K562 (cell line): ENCODE measurements around the gene CTXN3. TPM values are rescaled to one million over a fixed set of nuclear protein-coding genes. Genes with fewer than 3 reads are reported as not detected.

Experiments
- ATAC-seq: fragments of 200-7000 bp; cut with Tn5 transposase; 3 replicates; pipeline ENCODE4 v1.9.1; 2020; ENCODE audit warnings: moderate library complexity
- BruUV-seq: library from RNA; stranded (reverse); fragments of 400-500 nt; replicated peaks from 2 replicates; lab custom pipeline; 2021; lab: Mats Ljungman, UMichigan
- CTCF ChIA-PET: fragments of 300-600 bp; formaldehyde crosslinking; extraction: SDS; loops from one replicate; lab custom pipeline; 2021; ENCODE audit warnings: low intra/inter-chr PET ratio; lab: Yijun Ruan, JAX
- POLR2A ChIA-PET: fragments of 300-600, 350-650 bp; sonication (Branson Sonifier 250); formaldehyde crosslinking; extraction: SDS; loops from one replicate; lab custom pipeline; 2021; ENCODE audit warnings: antibody characterized with exemption, inconsistent platforms; lab: Yijun Ruan, JAX
- DNase-seq, 4 experiments: peaks; one replicate each; pipeline versions ENCODE4 v3.0.0 to v3.0.0-alpha.2; 2011 to 2018; ENCODE audit warnings: low spot score in 3 of 4, mixed read lengths in 3 of 4; ENCODE audit errors: extremely low read depth in 1 of 4
- FAIRE-seq: peaks from 2 replicates; lab custom pipeline; 2011; peaks lifted over from hg19 to GRCh38; lab: Jason Lieb, UNC
- H2AFZ ChIP-seq: 2 replicates; pipeline ENCODE4 v1.6.0; 2011; ENCODE audit warnings: low read depth, low read length, control low read depth, inconsistent platforms
- H3K27ac ChIP-seq: fragments of 200-600 bp; 3 replicates; pipeline ENCODE4 v1.8.0; 2011; ENCODE audit warnings: low read depth, mild to moderate bottlenecking, control low read depth, inconsistent platforms, low read length, moderate library complexity, mixed read lengths; ENCODE audit errors: extremely low read depth
- H3K27me3 ChIP-seq, 2 experiments: fragments of 300-600 bp in 1 of 2; 2 replicates in 1 of 2; 3 replicates in 1 of 2; pipeline versions ENCODE4 v1.6.0 to v1.8.0; 2011; ENCODE audit warnings: inconsistent platforms in 2 of 2, low read length in 2 of 2, mild to moderate bottlenecking in 1 of 2, mixed read lengths in 1 of 2, moderate library complexity in 1 of 2; ENCODE audit not compliant: control insufficient read depth in 2 of 2, insufficient read depth in 2 of 2
- H3K36me3 ChIP-seq: fragments of 300-600 bp; 3 replicates; pipeline ENCODE4 v1.8.0; 2011; ENCODE audit warnings: mild to moderate bottlenecking, low read length, inconsistent platforms; ENCODE audit not compliant: control insufficient read depth, insufficient read depth
- H3K4me1 ChIP-seq, 2 experiments: fragments of 200-600 bp in 1 of 2; replicated peaks in 1 of 2; 2 replicates in 1 of 2; 3 replicates in 1 of 2; pipeline versions ENCODE4 v1.5.1 to v1.8.0; 2011; ENCODE audit warnings: inconsistent platforms in 2 of 2, low read length in 2 of 2, mild to moderate bottlenecking in 1 of 2, mixed read lengths in 1 of 2, moderate library complexity in 1 of 2; ENCODE audit not compliant: control insufficient read depth in 2 of 2, insufficient read depth in 2 of 2
- H3K4me2 ChIP-seq: 2 replicates; pipeline ENCODE4 v1.6.1; 2011; ENCODE audit warnings: low read length, control low read depth, inconsistent platforms, mixed read lengths; ENCODE audit not compliant: insufficient read depth
- H3K4me3 ChIP-seq: fragments of 200-600 bp; sonication (generic), shearing (Covaris generic); 2 replicates; pipeline ENCODE4 v1.5.1; 2016; ENCODE audit warnings: control low read depth, inconsistent platforms
- H3K79me2 ChIP-seq: fragments of 200-600 bp; 3 replicates; pipeline ENCODE4 v1.8.0; 2011; ENCODE audit warnings: low read length, inconsistent platforms; ENCODE audit not compliant: control insufficient read depth, insufficient read depth
- H3K9ac ChIP-seq, 2 experiments: 2 replicates each; pipeline versions ENCODE4 v1.6.0 to v1.6.1; 2011; ENCODE audit warnings: low read depth in 2 of 2, low read length in 2 of 2, control low read depth in 1 of 2, inconsistent platforms in 1 of 2, mild to moderate bottlenecking in 1 of 2, mixed read lengths in 1 of 2; ENCODE audit not compliant: insufficient read depth in 1 of 2
- H3K9me1 ChIP-seq: one replicate; pipeline ENCODE4 v1.6.0; 2011; ENCODE audit warnings: inconsistent platforms, mild to moderate bottlenecking, low read length, moderate library complexity; ENCODE audit not compliant: control insufficient read depth, insufficient read depth
- H3K9me3 ChIP-seq: replicated peaks from 2 replicates; pipeline ENCODE4 v1.5.1; 2011; ENCODE audit warnings: low read depth, low read length, inconsistent platforms; ENCODE audit not compliant: control insufficient read depth, insufficient read depth
- H4K20me1 ChIP-seq: replicated peaks from 2 replicates; pipeline ENCODE4 v1.6.1; 2011; ENCODE audit warnings: low read length, inconsistent platforms, mixed read lengths; ENCODE audit not compliant: control insufficient read depth, insufficient read depth
- CCAR2 ChIP-seq: fragments of 200-400 bp; formaldehyde crosslinking; IDR thresholded peaks from 2 replicates; pipeline ENCODE4 v1.6.1; 2017; ENCODE audit warnings: mild to moderate bottlenecking, low read depth, low read length
- JUN ChIP-seq, 2 experiments: sonication (generic) in 1 of 2; formaldehyde crosslinking in 1 of 2; IDR thresholded peaks; 2 replicates each; pipeline versions ENCODE4 v1.6.1 to v1.8.0; 2012 to 2022; ENCODE audit warnings: borderline replicate concordance in 2 of 2, mild to moderate bottlenecking in 2 of 2, improper control_type of control experiment in 1 of 2, low read depth in 1 of 2, low read length in 1 of 2, missing genetic modification reagents in 1 of 2
- KAT2B ChIP-seq: IDR thresholded peaks from one replicate; pipeline ENCODE4 v1.6.1; 2012; ENCODE audit warnings: low read depth, mild to moderate bottlenecking, control low read depth, inconsistent platforms, low read length, moderate library complexity
- KHSRP ChIP-seq: fragments of 450-650 bp; IDR thresholded peaks from 2 replicates; pipeline ENCODE4 v1.6.1; 2017
- NFE2 ChIP-seq: IDR thresholded peaks from 2 replicates; pipeline ENCODE4 v1.6.1; 2014; ENCODE audit warnings: antibody characterized with exemption, low read depth
- RB1 ChIP-seq: fragments of 450-650 bp; IDR thresholded peaks from 2 replicates; pipeline ENCODE4 v1.6.1; 2017; ENCODE audit warnings: low read depth, mild to moderate bottlenecking
- TCF3 ChIP-seq: sonication (generic); formaldehyde crosslinking; IDR thresholded peaks from 2 replicates; pipeline ENCODE4 v1.4.0; 2020; ENCODE audit warnings: mild to moderate bottlenecking, missing genetic modification reagents
- ZNF408 ChIP-seq: fragments of 250-450 bp; sonication (Bioruptor Pico); IDR thresholded peaks from 2 replicates; pipeline ENCODE4 v1.4.0; 2020; ENCODE audit warnings: low read depth, mild to moderate bottlenecking, moderate library complexity
- WGBS: fragments of 100-300 bp; shearing (Covaris generic); methylation state at CpG from one replicate; pipeline ENCODE4 v1.1.6; 2016; ENCODE audit warnings: low coverage, mixed read lengths; ENCODE audit not compliant: insufficient coverage; ENCODE audit errors: missing lambda C conversion rate; 5-methylcytosine and 5-hydroxymethylcytosine counted together
- in situ Hi-C: fragments of 300-500 bp; cut with MboI; formaldehyde crosslinking; loops from 4 replicates; pipeline ENCODE4 v1.15.0; 2018; ENCODE audit warnings: inconsistent platforms, mixed read lengths
- intact Hi-C: fragments of 100-400 bp; cut with micrococcal nuclease; formaldehyde crosslinking; loops from 2 replicates; pipeline ENCODE4 v1.14.2; 2022
- polyA plus RNA-seq, 8 experiments: library from polyadenylated mRNA; depleted of rRNA in 4 of 8; stranded (reverse) in 5 of 8; unstranded in 3 of 8; fragments of >200 nt; fragmentation: Nextera tagmentation in 2 of 8; fragmentation: Illumina TruSeq in 1 of 8; extraction: Ambion mirVana in 2 of 8; extraction: Trizol in 1 of 8; gene quantifications; 2 replicates each; pipeline versions ENCODE4 v1.2.1 to v1.2.3, GENCODE V29; 2011 to 2014; ENCODE audit warnings: inconsistent platforms in 1 of 8, missing spikeins in 1 of 8
- total RNA-seq, 7 experiments: library from RNA; depleted of rRNA in 6 of 7; stranded (reverse); fragments of >200 nt in 6 of 7; fragmentation: Illumina TruSeq in 2 of 7; extraction: Trizol in 2 of 7; gene quantifications; 2 replicates each; pipeline versions ENCODE4 v1.2.1 to v1.2.3, GENCODE V29; 2011 to 2021; ENCODE audit warnings: low replicate concordance in 1 of 7
- TF ChIP-seq, protein P1 (sequence below): fragments of 250-450 bp; sonication (Bioruptor Pico); IDR thresholded peaks from 2 replicates; pipeline ENCODE4 v1.8.0; 2021; ENCODE audit warnings: mild to moderate bottlenecking, moderate library complexity

CTXN3 gene
- total and polyA plus RNA-seq, 9 of the 15 experiments (the other 6 are each of a cell fraction or from before 2014, with no cell fraction given): not detected

DNA sequence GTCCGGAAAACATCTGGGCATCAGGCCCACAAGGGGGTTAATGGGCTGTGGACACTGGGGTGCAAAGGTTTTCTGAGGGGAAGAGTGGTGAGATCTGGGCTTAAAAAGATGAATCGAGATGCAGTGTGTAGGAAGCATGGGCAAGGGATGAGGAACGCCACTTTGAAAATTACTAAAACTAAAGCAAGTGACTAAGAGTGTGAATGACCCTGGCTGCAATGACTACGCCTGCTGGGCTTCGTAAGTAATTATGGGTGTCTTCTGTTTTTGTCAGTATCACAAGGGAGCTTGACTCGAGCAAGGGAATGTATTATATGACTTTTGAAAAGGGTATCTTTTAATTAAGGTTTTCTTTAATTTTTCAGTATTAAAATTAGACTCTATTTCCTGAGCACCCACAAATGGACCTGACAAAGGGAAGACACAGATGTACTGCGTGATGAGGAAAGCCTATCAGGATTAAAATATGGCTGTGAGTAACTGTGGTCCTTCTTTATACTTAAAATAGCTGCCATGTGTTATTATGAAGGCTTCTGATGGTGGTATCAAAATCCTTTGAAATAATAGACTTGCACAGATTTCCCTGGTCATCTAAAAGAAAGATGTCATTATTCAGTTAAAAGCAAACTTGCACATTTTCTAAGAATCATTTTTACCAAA, 4.2 kb downstream of the CTXN3 start:
- BruUV-seq: no TSS peak
- H4K20me1 ChIP-seq: no peaks in the 10 kb centered on the region
- 1% methylated on average over 7 of the region's 7 CpGs for WGBS

More for the DNA sequence above, 4.2 kb downstream of the CTXN3 start:
- Histone ChIP-seq H2AFZ (no peak overlapping the region), H3K4me3 (no peak overlapping the region), H3K27ac (no peak overlapping the region), H3K9me1 (no peaks in the 10 kb centered on the region), H3K4me1 (no peaks in the 10 kb centered on the region), H3K79me2 (no peaks in the 10 kb centered on the region), H3K36me3 (no peaks in the 10 kb centered on the region), H3K27me3 (peaks cover 0 to 5% of the 10 kb centered on the region in 2 experiments), H3K4me2 (no peak overlapping the region), H3K9ac (no peak overlapping the region)
- ChIA-PET CTCF (no interaction called here), POLR2A (no interaction called here)
- DNase-seq (no peak), FAIRE-seq (no peak), ATAC-seq (no peak)
- in situ Hi-C loops: no loop called here
- intact Hi-C loops: no loop called here
- TF ChIP-seq JUN (IDR thresholded peaks at IDR 0.05; ENCODE audit: borderline replicate concordance, low read depth, low read length) (no peak), JUN (CRISPR knock-in tag; IDR thresholded peaks at IDR 0.05; ENCODE audit: borderline replicate concordance) (no peak), CCAR2 (no peak), RB1 (no peak), NFE2 (no peak), ZNF408 (no peak), TCF3 (CRISPR knock-in tag) (no peak), KAT2B (no peak), KHSRP (no peak)
- TF ChIP-seq, protein P1, sequence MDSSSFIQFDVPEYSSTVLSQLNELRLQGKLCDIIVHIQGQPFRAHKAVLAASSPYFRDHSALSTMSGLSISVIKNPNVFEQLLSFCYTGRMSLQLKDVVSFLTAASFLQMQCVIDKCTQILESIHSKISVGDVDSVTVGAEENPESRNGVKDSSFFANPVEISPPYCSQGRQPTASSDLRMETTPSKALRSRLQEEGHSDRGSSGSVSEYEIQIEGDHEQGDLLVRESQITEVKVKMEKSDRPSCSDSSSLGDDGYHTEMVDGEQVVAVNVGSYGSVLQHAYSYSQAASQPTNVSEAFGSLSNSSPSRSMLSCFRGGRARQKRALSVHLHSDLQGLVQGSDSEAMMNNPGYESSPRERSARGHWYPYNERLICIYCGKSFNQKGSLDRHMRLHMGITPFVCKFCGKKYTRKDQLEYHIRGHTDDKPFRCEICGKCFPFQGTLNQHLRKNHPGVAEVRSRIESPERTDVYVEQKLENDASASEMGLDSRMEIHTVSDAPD: no peak
- TF ChIP-seq, all 486 proteins: peak for 0
- H3K9me3 ChIP-seq: no peaks in the 10 kb centered on the region
